ENCODE results near the gene IQSEC1. TPM values are rescaled to one million over a fixed set of nuclear protein-coding genes. Genes with fewer than 3 reads are reported as not detected.

The IQSEC1 gene
- polyA plus RNA-seq, 12 donors, result 36.6 to 57.3 (median 42.5) TPM; not detected in 1

GRCh38 chr3:12935023-12935860, 138.0 kb downstream of the IQSEC1 start:
- DNase-seq, result no peak

- peak; percentile 63 for DNase-seq
Measured at GRCh38 chr3:12934431-12934830, 138.8 kb downstream of the IQSEC1 start.

- DNase-seq, result no peak
Measured at GRCh38 chr3:12933901-12934300, 139.3 kb downstream of the IQSEC1 start.

GRCh38 chr3:12932754-12933153, 140.5 kb downstream of the IQSEC1 start:
- DNase-seq, result no peak

- no peak for DNase-seq
Measured at GRCh38 chr3:12932347-12932746, 140.9 kb downstream of the IQSEC1 start.

- no peak for DNase-seq
Measured at GRCh38 chr3:12931273-12931905, 141.8 kb downstream of the IQSEC1 start.

GRCh38 chr3:12929801-12930200, 143.4 kb downstream of the IQSEC1 start:
- no peak for DNase-seq

GRCh38 chr3:12926660-12927059, 146.6 kb downstream of the IQSEC1 start:
- DNase-seq, result no peak

- DNase-seq, result no peak
Measured at GRCh38 chr3:12925648-12926047, 147.6 kb downstream of the IQSEC1 start.

- no peak for DNase-seq
Measured at GRCh38 chr3:12924437-12924836, 148.8 kb downstream of the IQSEC1 start.

- no peak for DNase-seq
Measured at GRCh38 chr3:12922881-12923431, 150.3 kb downstream of the IQSEC1 start.

GRCh38 chr3:12922306-12922705, 150.9 kb downstream of the IQSEC1 start:
- DNase-seq, result no peak

GRCh38 chr3:12921736-12922135, 151.5 kb downstream of the IQSEC1 start:
- no peak for DNase-seq

- no peak for DNase-seq
Measured at GRCh38 chr3:12920967-12921366, 152.3 kb downstream of the IQSEC1 start.

- no peak for DNase-seq
Measured at GRCh38 chr3:12919205-12919604, 154.0 kb downstream of the IQSEC1 start.

- DNase-seq, result no peak
Measured at GRCh38 chr3:12918231-12918630, 155.0 kb downstream of the IQSEC1 start.

- DNase-seq, result no peak
Measured at GRCh38 chr3:12916159-12916558, 157.1 kb downstream of the IQSEC1 start.

- DNase-seq, result no peak
Measured at GRCh38 chr3:12914088-12914487, 159.1 kb downstream of the IQSEC1 start.

GRCh38 chr3:12911881-12912415, 161.3 kb downstream of the IQSEC1 start:
- DNase-seq, result no peak

GRCh38 chr3:12910356-12911099, 162.7 kb downstream of the IQSEC1 start:
- DNase-seq, result no peak

- no peak for DNase-seq
Measured at GRCh38 chr3:12909710-12910109, 163.5 kb downstream of the IQSEC1 start.

GRCh38 chr3:12908859-12909258, 164.4 kb downstream of the IQSEC1 start:
- no peak for DNase-seq

Measured in muscle of arm (tissue), 12 donors.